SK-N-SH (cell line): ENCODE results near the gene FAM78B. TPM values are rescaled to one million over a fixed set of nuclear protein-coding genes. Genes with fewer than 3 reads are reported as not detected.

Source experiments
- CTCF ChIA-PET: fragments of 300-600, 350-600 bp; formaldehyde crosslinking; extraction: SDS; loops from one replicate; lab custom pipeline; 2021; lab: Yijun Ruan, JAX
- POLR2A ChIA-PET: fragments of 350-600 bp; sonication (Branson Sonifier 250); formaldehyde crosslinking; extraction: SDS; loops from one replicate; lab custom pipeline; 2020; ENCODE audit warnings: antibody characterized with exemption, inconsistent platforms; lab: Yijun Ruan, JAX
- DNase-seq: peaks from one replicate; pipeline ENCODE4 v3.0.0; 2012
- H2AFZ ChIP-seq: fragments of 200-600 bp; sonication (generic); 2 replicates; pipeline ENCODE4 v1.8.1; 2016; ENCODE audit warnings: antibody characterized with exemption, mild to moderate bottlenecking, low read depth
- H3F3A ChIP-seq: fragments of 200-600 bp; sonication (generic); replicated peaks from 2 replicates; pipeline ENCODE3; 2016; ENCODE audit warnings: antibody characterized with exemption, mild to moderate bottlenecking; ENCODE audit not compliant: insufficient read depth
- H3K27ac ChIP-seq, 2 experiments: fragments of 200-500 bp in 1 of 2; fragments of 200-600 bp in 1 of 2; sonication (Bioruptor generic) in 1 of 2; sonication (generic), shearing (Covaris generic) in 1 of 2; 2 replicates each; pipeline versions ENCODE4 v1.5.1 to v1.6.1; 2014 to 2016; ENCODE audit warnings: low read depth in 2 of 2, inconsistent platforms in 1 of 2, low read length in 1 of 2, mild to moderate bottlenecking in 1 of 2, mixed read lengths in 1 of 2
- H3K27me3 ChIP-seq: fragments of 200-600 bp; sonication (generic), shearing (Covaris generic); 2 replicates; pipeline ENCODE4 v1.6.1; 2016; ENCODE audit warnings: mixed run types; ENCODE audit not compliant: insufficient read depth
- H3K36me3 ChIP-seq, 2 experiments: fragments of 200-500 bp in 1 of 2; fragments of 200-600 bp in 1 of 2; sonication (Bioruptor generic) in 1 of 2; sonication (generic) in 1 of 2; replicated peaks in 1 of 2; 2 replicates each; pipeline versions ENCODE3 to v1.5.1; 2014 to 2016; ENCODE audit warnings: low read length in 1 of 2, mild to moderate bottlenecking in 1 of 2; ENCODE audit not compliant: insufficient read depth in 2 of 2, control insufficient read depth in 1 of 2
- H3K4me1 ChIP-seq, 2 experiments: fragments of 200-500 bp in 1 of 2; fragments of 200-600 bp in 1 of 2; sonication (Bioruptor generic) in 1 of 2; sonication (generic), shearing (Covaris generic) in 1 of 2; 2 replicates each; pipeline versions ENCODE4 v1.5.1 to v1.6.1; 2014 to 2016; ENCODE audit warnings: low read depth in 1 of 2, low read length in 1 of 2, mixed run types in 1 of 2; ENCODE audit not compliant: insufficient read depth in 2 of 2, control insufficient read depth in 1 of 2
- H3K4me2 ChIP-seq: fragments of 200-600 bp; sonication (generic), shearing (Covaris generic); 2 replicates; pipeline ENCODE4 v1.6.1; 2017; ENCODE audit warnings: mixed run types
- H3K4me3 ChIP-seq, 2 experiments: fragments of 200-500 bp in 1 of 2; fragments of 200-600 bp in 1 of 2; sonication (Bioruptor generic) in 1 of 2; sonication (generic), shearing (Covaris generic) in 1 of 2; 2 replicates each; pipeline versions ENCODE4 v1.5.1 to v1.8.1; 2014 to 2016; ENCODE audit warnings: low read depth in 2 of 2, inconsistent platforms in 1 of 2, low read length in 1 of 2, mild to moderate bottlenecking in 1 of 2, mixed read lengths in 1 of 2, moderate library complexity in 1 of 2
- H3K79me2 ChIP-seq: fragments of 200-600 bp; sonication (generic); 2 replicates; pipeline ENCODE4 v1.8.1; 2017; ENCODE audit warnings: mild to moderate bottlenecking; ENCODE audit not compliant: insufficient read depth
- H3K9ac ChIP-seq: fragments of 200-600 bp; sonication (generic); 2 replicates; pipeline ENCODE4 v1.6.1; 2017; ENCODE audit warnings: mixed run types
- H3K9me2 ChIP-seq: fragments of 200-600 bp; sonication (generic); 2 replicates; pipeline ENCODE4 v1.6.1; 2017; ENCODE audit warnings: mixed run types
- H3K9me3 ChIP-seq: fragments of 200-600 bp; sonication (generic); 2 replicates; pipeline ENCODE4 v1.6.1; 2017; ENCODE audit warnings: mixed run types, mild to moderate bottlenecking, moderate library complexity
- H4K20me1 ChIP-seq: fragments of 200-600 bp; sonication (generic); 2 replicates; pipeline ENCODE4 v1.6.1; 2017; ENCODE audit warnings: mild to moderate bottlenecking, mixed run types; ENCODE audit not compliant: insufficient read depth
- CTCF ChIP-seq: fragments of 200-600 bp; sonication (generic); IDR thresholded peaks from 2 replicates; pipeline ENCODE4 v1.6.1; 2017; ENCODE audit warnings: antibody characterized with exemption, mild to moderate bottlenecking, moderate library complexity
- ELF1 ChIP-seq: IDR thresholded peaks from 2 replicates; pipeline ENCODE4 v1.4.0; 2012
- EZH2phosphoT487 ChIP-seq: fragments of 200-600 bp; sonication (generic); IDR thresholded peaks from 2 replicates; pipeline ENCODE4 v1.6.1; 2017; ENCODE audit warnings: low read depth, mixed run types, mild to moderate bottlenecking, antibody characterized with exemption, moderate library complexity, borderline replicate concordance
- FOXJ3 ChIP-seq: sonication (generic); formaldehyde crosslinking; IDR thresholded peaks from 2 replicates; pipeline ENCODE4 v1.5.1; 2020; ENCODE audit warnings: mild to moderate bottlenecking, missing genetic modification reagents
- FOXM1 ChIP-seq: IDR thresholded peaks from 2 replicates; pipeline ENCODE4 v1.4.0; 2012; ENCODE audit warnings: low read depth, mild to moderate bottlenecking
- IRF3 ChIP-seq: fragments of 150-350 bp; IDR thresholded peaks from 2 replicates; pipeline ENCODE4 v1.6.1; 2016; ENCODE audit warnings: mild to moderate bottlenecking, low read depth, low read length
- JUND ChIP-seq: IDR thresholded peaks from 2 replicates; pipeline ENCODE4 v1.4.0; 2012
- MAX ChIP-seq: IDR thresholded peaks from 2 replicates; pipeline ENCODE4 v1.4.0; 2012; ENCODE audit warnings: low read depth
- NFIC ChIP-seq: IDR thresholded peaks from 2 replicates; pipeline ENCODE4 v1.4.0; 2012; ENCODE audit warnings: borderline replicate concordance
- PBX3 ChIP-seq: IDR thresholded peaks from 2 replicates; pipeline ENCODE4; 2012
- RCOR1 ChIP-seq: fragments of 150-350 bp; IDR thresholded peaks from 2 replicates; pipeline ENCODE4 v1.6.1; 2017; ENCODE audit warnings: antibody characterized with exemption, low read length
- REST ChIP-seq: IDR thresholded peaks from 2 replicates; pipeline ENCODE4 v1.6.1; 2012; ENCODE audit warnings: mild to moderate bottlenecking, low read depth, low read length, moderate library complexity
- RXRA ChIP-seq: IDR thresholded peaks from 2 replicates; pipeline ENCODE4 v1.4.0; 2012; ENCODE audit warnings: low read depth, mild to moderate bottlenecking, borderline replicate concordance
- TCF12 ChIP-seq: IDR thresholded peaks from 2 replicates; pipeline ENCODE4 v1.4.0; 2012
- WGBS: methylation state at CpG from one replicate; pipeline ENCODE4 v1.1.6; 2017; ENCODE audit warnings: low lambda C conversion rate; 5-methylcytosine and 5-hydroxymethylcytosine counted together
- polyA plus RNA-seq, 3 experiments: library from polyadenylated mRNA; depleted of rRNA; stranded (reverse); fragments of >200 nt; gene quantifications; 2 replicates each; pipeline ENCODE4 v1.2.3, GENCODE V29; 2012

FAM78B gene
- polyA plus RNA-seq, 1 of the 3 experiments (the other 2 are of a cell fraction), result 0.36 TPM

GRCh38 chr1:166086113-166086883 is 80.5 kb downstream of the FAM78B start:
- no peak overlapping the region for H3K4me2 ChIP-seq
- POLR2A ChIA-PET, result interaction anchor here (0.6 kb wide), 1 partner anchor 488 kb away, joined by 3 read pairs; no protein-coding TSS in a partner anchor
- 39% methylated on average over 5 of the region's 6 CpGs for WGBS
- H3K9me2 ChIP-seq, result no peaks in the 10 kb centered on the region
- H3K27me3 ChIP-seq, result no peaks in the 10 kb centered on the region
- H4K20me1 ChIP-seq, result no peaks in the 10 kb centered on the region
- no peaks in the 10 kb centered on the region for H3K79me2 ChIP-seq
- H3K36me3 ChIP-seq, result no peaks in the 10 kb centered on the region
- TF ChIP-seq MAX (no peak), FOXM1 (no peak), CTCF (no peak), RCOR1 (no peak), FOXJ3 (CRISPR knock-in tag) (no peak), JUND (no peak), PBX3 (no peak), NFIC (no peak), RXRA (no peak)
- no peaks in the 10 kb centered on the region for H3K4me1 ChIP-seq
- no peaks in the 10 kb centered on the region for H3F3A ChIP-seq
- no peak overlapping the region for H3K27ac ChIP-seq
- no peak overlapping the region for H3K9ac ChIP-seq
- H2AFZ ChIP-seq, result no peak overlapping the region
- no peak for DNase-seq
- no peak overlapping the region for H3K4me3 ChIP-seq
- H3K9me3 ChIP-seq, result no peaks in the 10 kb centered on the region
- CTCF ChIA-PET, result no interaction called here

- Histone ChIP-seq H3K27ac (no peak overlapping the region), H3K36me3 (no peaks in the 10 kb centered on the region), H3K9ac (no peak overlapping the region), H3K79me2 (no peaks in the 10 kb centered on the region), H2AFZ (no peak overlapping the region), H3K9me3 (no peaks in the 10 kb centered on the region), H3K4me2 (no peak overlapping the region), H4K20me1 (no peaks in the 10 kb centered on the region), H3K4me1 (no peaks in the 10 kb centered on the region), H3K27me3 (no peaks in the 10 kb centered on the region), H3F3A (no peaks in the 10 kb centered on the region), H3K4me3 (no peak overlapping the region), H3K9me2 (no peaks in the 10 kb centered on the region)
- WGBS, result 11% methylated on average over 2 of the region's 3 CpGs
- DNase-seq, result no peak
- CTCF ChIA-PET, result no interaction called here
- TF ChIP-seq TCF12, result no peak
- no peak for TF ChIP-seq ELF1
- TF ChIP-seq EZH2phosphoT487, result no peak
- TF ChIP-seq REST, result no peak
- TF ChIP-seq CTCF, result no peak
- no peak for TF ChIP-seq IRF3
- POLR2A ChIA-PET, result no interaction called here
Measured at GRCh38 chr1:166084613-166085012, 82.2 kb downstream of the FAM78B start.
